Breast epithelium (tissue), 3 donors: Measurements from ENCODE around the gene CTDSPL.

Experiments used
- POLR2A ChIP-seq: fragments of 450-650 bp; IDR thresholded peaks from one replicate; pipeline ENCODE4 v1.6.1; 2016; ENCODE audit warnings: antibody characterized with exemption, mild to moderate bottlenecking, moderate library complexity
- POLR2AphosphoS5 ChIP-seq, 3 donors: sonication (generic); formaldehyde crosslinking; IDR thresholded peaks; one replicate each; pipeline ENCODE4 v1.6.1; 2017; ENCODE audit warnings: antibody characterized with exemption in 3 of 3
- TF ChIP-seq, protein P1 (sequence below), 3 donors: fragments of 450-650 bp; IDR thresholded peaks; one replicate each; pipeline ENCODE4 v1.5.1; 2016 to 2017; ENCODE audit warnings: antibody characterized with exemption in 3 of 3, mild to moderate bottlenecking in 3 of 3, moderate library complexity in 3 of 3

DNA sequence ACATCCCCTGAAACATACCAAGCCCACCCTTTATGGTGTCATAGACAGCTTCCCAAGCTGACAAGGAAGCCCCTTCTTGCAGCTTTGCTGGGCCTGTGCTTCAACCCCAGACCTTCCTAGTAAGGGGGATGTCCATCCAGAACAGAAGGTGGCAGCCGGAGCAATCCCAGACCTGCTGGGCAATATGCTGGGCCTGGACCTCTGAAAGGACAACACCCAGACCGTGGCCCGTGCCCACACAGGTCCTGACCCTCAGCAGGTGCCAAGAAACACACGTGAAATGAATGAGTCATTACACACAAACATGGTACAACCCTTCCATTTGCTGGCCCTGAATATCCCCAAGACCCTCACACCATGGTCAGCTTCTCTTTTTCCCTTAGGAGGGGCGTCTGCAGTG is 109.1 kb downstream of the CTDSPL start:
- TF ChIP-seq, protein P1, sequence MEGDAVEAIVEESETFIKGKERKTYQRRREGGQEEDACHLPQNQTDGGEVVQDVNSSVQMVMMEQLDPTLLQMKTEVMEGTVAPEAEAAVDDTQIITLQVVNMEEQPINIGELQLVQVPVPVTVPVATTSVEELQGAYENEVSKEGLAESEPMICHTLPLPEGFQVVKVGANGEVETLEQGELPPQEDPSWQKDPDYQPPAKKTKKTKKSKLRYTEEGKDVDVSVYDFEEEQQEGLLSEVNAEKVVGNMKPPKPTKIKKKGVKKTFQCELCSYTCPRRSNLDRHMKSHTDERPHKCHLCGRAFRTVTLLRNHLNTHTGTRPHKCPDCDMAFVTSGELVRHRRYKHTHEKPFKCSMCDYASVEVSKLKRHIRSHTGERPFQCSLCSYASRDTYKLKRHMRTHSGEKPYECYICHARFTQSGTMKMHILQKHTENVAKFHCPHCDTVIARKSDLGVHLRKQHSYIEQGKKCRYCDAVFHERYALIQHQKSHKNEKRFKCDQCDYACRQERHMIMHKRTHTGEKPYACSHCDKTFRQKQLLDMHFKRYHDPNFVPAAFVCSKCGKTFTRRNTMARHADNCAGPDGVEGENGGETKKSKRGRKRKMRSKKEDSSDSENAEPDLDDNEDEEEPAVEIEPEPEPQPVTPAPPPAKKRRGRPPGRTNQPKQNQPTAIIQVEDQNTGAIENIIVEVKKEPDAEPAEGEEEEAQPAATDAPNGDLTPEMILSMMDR (IDR thresholded peaks at IDR 0.05) = no peak
- TF ChIP-seq POLR2AphosphoS5 (IDR thresholded peaks at IDR 0.05) (no peak), POLR2A (no peak)
